ENCODE measurements around the gene CNOT1. TPM values are rescaled to one million over a fixed set of nuclear protein-coding genes. Genes with fewer than 3 reads are reported as not detected.

Gene CNOT1
- polyA plus RNA-seq, 1 donor (not counting 4 experiments of a cell fraction or from before 2014, with no cell fraction given), result 163 TPM

DNA sequence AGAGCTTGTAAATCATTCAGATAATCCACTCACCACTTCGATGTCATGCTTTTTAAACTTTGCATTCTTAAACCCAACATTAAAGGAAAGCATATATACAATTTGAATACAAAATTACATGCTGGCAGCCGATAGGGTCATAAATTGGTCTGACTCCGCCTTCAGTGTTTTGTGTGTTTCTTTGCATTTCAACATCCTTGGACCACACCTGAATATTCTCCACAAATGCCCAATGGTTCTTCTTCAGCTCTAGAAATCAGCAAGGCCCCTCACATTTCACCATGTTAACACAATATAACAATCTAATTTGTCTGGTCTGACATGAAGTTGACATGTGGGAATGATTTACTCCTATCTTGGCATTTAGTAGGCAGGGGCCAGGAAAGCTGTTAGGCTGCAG lies 97.2 kb downstream of the CNOT1 start:
- no peak overlapping the region for H3K4me2 ChIP-seq (ENCODE audit: control insufficient read depth, extremely low read depth, insufficient read depth, low read depth, low read length)
- no peaks in the 10 kb centered on the region for H3K27me3 ChIP-seq (ENCODE audit: control insufficient read depth, extremely low read depth, insufficient read depth, low read length)
- H3K9me1 ChIP-seq (ENCODE audit: control insufficient read depth, extremely low read depth, insufficient read depth, low read length), result no peaks in the 10 kb centered on the region
- H3K4me1 ChIP-seq (ENCODE audit: control insufficient read depth, extremely low read depth, insufficient read depth, low read length), result no peaks in the 10 kb centered on the region
- FAIRE-seq (no peak), DNase-seq (ENCODE audit: low read depth, low spot score) (no peak)
- H3K9me3 ChIP-seq (ENCODE audit: control insufficient read depth, low read depth, low read length), result no peaks in the 10 kb centered on the region
- no peaks in the 10 kb centered on the region for H3K79me2 ChIP-seq (ENCODE audit: control insufficient read depth, insufficient read depth, low read length)
- H3K27ac ChIP-seq (ENCODE audit: control insufficient read depth, insufficient read depth, low read length), result no peak overlapping the region
- H4K20me1 ChIP-seq (ENCODE audit: control insufficient read depth, extremely low read depth, insufficient read depth, low read length), result no peaks in the 10 kb centered on the region
- no peak overlapping the region for H3K4me3 ChIP-seq (ENCODE audit: control insufficient read depth in 2 of 3, extremely low read depth in 1 of 3, insufficient read depth in 2 of 3, low read depth in 1 of 3, low read length in 3 of 3)
- dilution Hi-C loops (cut with MboI; ENCODE audit: extremely low pct_ligation_motif_present, low sequenced_read_pairs), result no loop called here
- H3K9ac ChIP-seq (ENCODE audit: control insufficient read depth, extremely low read depth, insufficient read depth, low read length), result no peak overlapping the region
- peaks cover 30 to 45% of the 10 kb centered on the region in 2 experiments for H3K36me3 ChIP-seq (ENCODE audit: control insufficient read depth in 2 of 2, extremely low read depth in 1 of 2, insufficient read depth in 2 of 2, low read length in 2 of 2)
- no peak overlapping the region for H2AFZ ChIP-seq (ENCODE audit: control insufficient read depth, low read length)
- TF ChIP-seq, protein P1, sequence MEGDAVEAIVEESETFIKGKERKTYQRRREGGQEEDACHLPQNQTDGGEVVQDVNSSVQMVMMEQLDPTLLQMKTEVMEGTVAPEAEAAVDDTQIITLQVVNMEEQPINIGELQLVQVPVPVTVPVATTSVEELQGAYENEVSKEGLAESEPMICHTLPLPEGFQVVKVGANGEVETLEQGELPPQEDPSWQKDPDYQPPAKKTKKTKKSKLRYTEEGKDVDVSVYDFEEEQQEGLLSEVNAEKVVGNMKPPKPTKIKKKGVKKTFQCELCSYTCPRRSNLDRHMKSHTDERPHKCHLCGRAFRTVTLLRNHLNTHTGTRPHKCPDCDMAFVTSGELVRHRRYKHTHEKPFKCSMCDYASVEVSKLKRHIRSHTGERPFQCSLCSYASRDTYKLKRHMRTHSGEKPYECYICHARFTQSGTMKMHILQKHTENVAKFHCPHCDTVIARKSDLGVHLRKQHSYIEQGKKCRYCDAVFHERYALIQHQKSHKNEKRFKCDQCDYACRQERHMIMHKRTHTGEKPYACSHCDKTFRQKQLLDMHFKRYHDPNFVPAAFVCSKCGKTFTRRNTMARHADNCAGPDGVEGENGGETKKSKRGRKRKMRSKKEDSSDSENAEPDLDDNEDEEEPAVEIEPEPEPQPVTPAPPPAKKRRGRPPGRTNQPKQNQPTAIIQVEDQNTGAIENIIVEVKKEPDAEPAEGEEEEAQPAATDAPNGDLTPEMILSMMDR (optimal IDR thresholded peaks at IDR 0.05 in 1 of 3, IDR thresholded peaks at IDR 0.05 in 1 of 3, conservative IDR thresholded peaks at IDR 0.05 in 1 of 3; ENCODE audit: extremely low read depth in 1 of 3, insufficient read depth in 2 of 3, low read length in 3 of 3), result no peak
- TF ChIP-seq EZH2 (IDR thresholded peaks at IDR 0.05; ENCODE audit: low read length), result no peak

DNA sequence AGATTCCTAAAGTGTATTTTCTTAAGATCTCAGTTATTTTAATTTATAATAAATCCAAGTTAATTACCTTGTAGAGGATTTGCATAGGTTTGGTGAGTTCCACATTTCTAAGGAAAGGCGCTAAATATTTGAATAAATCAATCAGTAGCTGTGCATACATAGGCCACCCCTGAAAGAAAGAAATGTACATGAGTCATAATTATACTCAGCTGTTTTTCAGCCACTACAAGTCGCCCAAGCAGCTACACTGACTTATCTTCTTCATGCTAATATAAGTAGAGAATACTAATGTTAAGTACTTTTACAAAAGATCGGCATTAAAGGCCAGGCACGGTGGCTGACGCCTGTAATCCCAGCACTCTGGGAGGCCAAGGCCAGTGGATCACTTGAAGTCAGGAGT lies 99.4 kb downstream of the CNOT1 start:
- H3K79me2 ChIP-seq (ENCODE audit: control insufficient read depth, insufficient read depth, low read length), result no peaks in the 10 kb centered on the region
- H3K27ac ChIP-seq (ENCODE audit: control insufficient read depth, insufficient read depth, low read length), result no peak overlapping the region
- H3K9ac ChIP-seq (ENCODE audit: control insufficient read depth, extremely low read depth, insufficient read depth, low read length), result no peak overlapping the region
- DNase-seq (ENCODE audit: low read depth, low spot score), result no peak
- H3K4me1 ChIP-seq (ENCODE audit: control insufficient read depth, extremely low read depth, insufficient read depth, low read length), result no peaks in the 10 kb centered on the region
- H3K36me3 ChIP-seq (ENCODE audit: control insufficient read depth in 2 of 2, extremely low read depth in 1 of 2, insufficient read depth in 2 of 2, low read length in 2 of 2), result peaks cover 27 to 36% of the 10 kb centered on the region in 2 experiments
- no peaks in the 10 kb centered on the region for H4K20me1 ChIP-seq (ENCODE audit: control insufficient read depth, extremely low read depth, insufficient read depth, low read length)
- no peak for FAIRE-seq
- H3K4me3 ChIP-seq (ENCODE audit: control insufficient read depth in 2 of 3, extremely low read depth in 1 of 3, insufficient read depth in 2 of 3, low read depth in 1 of 3, low read length in 3 of 3), result no peak overlapping the region
- H3K9me3 ChIP-seq (ENCODE audit: control insufficient read depth, low read depth, low read length), result no peaks in the 10 kb centered on the region
- H3K27me3 ChIP-seq (ENCODE audit: control insufficient read depth, extremely low read depth, insufficient read depth, low read length), result no peaks in the 10 kb centered on the region
- H3K9me1 ChIP-seq (ENCODE audit: control insufficient read depth, extremely low read depth, insufficient read depth, low read length), result no peaks in the 10 kb centered on the region
- H2AFZ ChIP-seq (ENCODE audit: control insufficient read depth, low read length), result no peak overlapping the region
- H3K4me2 ChIP-seq (ENCODE audit: control insufficient read depth, extremely low read depth, insufficient read depth, low read depth, low read length), result no peak overlapping the region
- dilution Hi-C loops (cut with MboI; ENCODE audit: extremely low pct_ligation_motif_present, low sequenced_read_pairs), result no loop called here
- TF ChIP-seq, protein P1 (optimal IDR thresholded peaks at IDR 0.05 in 1 of 3, IDR thresholded peaks at IDR 0.05 in 1 of 3, conservative IDR thresholded peaks at IDR 0.05 in 1 of 3; ENCODE audit: extremely low read depth in 1 of 3, insufficient read depth in 2 of 3, low read length in 3 of 3), result no peak
- TF ChIP-seq EZH2 (IDR thresholded peaks at IDR 0.05; ENCODE audit: low read length), result no peak

Data from keratinocyte (primary cell).